Esophagus squamous epithelium (tissue), 4 donors: ENCODE measurements around the gene RIMBP2.

ENCODE experiments used
- CTCF ChIP-seq, 6 experiments: fragments of 450-650 bp in 4 of 6; fragments of 200-600 bp in 2 of 6; sonication (generic) in 2 of 6; IDR thresholded peaks; one replicate each; pipeline ENCODE4 v1.5.1; 2016 to 2019; ENCODE audit warnings: antibody characterized with exemption in 6 of 6, mild to moderate bottlenecking in 4 of 6, moderate library complexity in 4 of 6
- POLR2A ChIP-seq, 4 donors: fragments of 450-650 bp; IDR thresholded peaks; one replicate each; pipeline ENCODE4 v1.6.1; 2017; ENCODE audit warnings: antibody characterized with exemption in 4 of 4, mild to moderate bottlenecking in 4 of 4, moderate library complexity in 3 of 4

- TF ChIP-seq CTCF (IDR thresholded peaks at IDR 0.05) (no peak), POLR2A (IDR thresholded peaks at IDR 0.05) (no peak)
Observed at GRCh38 chr12:130576371-130576816, 139.7 kb downstream of the RIMBP2 start.
